HG02763 (cell line): Measurements from ENCODE around the gene DTHD1.
A peak's percentile ranks its signal among the peaks of the same experiment; 100 is the strongest.

Source experiments
- ATAC-seq: cut with Tn5 transposase; IDR thresholded peaks from one replicate; pipeline ENCODE4 v1.9.1; 2021; ENCODE audit warnings: mild to moderate bottlenecking, moderate library complexity; ENCODE audit not compliant: unreplicated experiment

The DTHD1 gene

GRCh38 chr4:36312511-36312910 is 31.1 kb downstream of the DTHD1 start:
- no peak for ATAC-seq

- ATAC-seq: no peak
Measured at GRCh38 chr4:36313301-36313700, 31.9 kb downstream of the DTHD1 start.

- no peak for ATAC-seq
Measured at GRCh38 chr4:36313703-36314102, 32.3 kb downstream of the DTHD1 start.

- ATAC-seq: no peak
Measured at GRCh38 chr4:36316607-36317006, 35.2 kb downstream of the DTHD1 start.

- ATAC-seq: no peak
Measured at GRCh38 chr4:36317721-36318120, 36.3 kb downstream of the DTHD1 start.

- no peak for ATAC-seq
Measured at GRCh38 chr4:36320117-36320896, 38.9 kb downstream of the DTHD1 start.

GRCh38 chr4:36321176-36321575 is 39.8 kb downstream of the DTHD1 start:
- no peak for ATAC-seq

GRCh38 chr4:36322921-36323354 is 41.5 kb downstream of the DTHD1 start:
- peak; percentile 23 for ATAC-seq

GRCh38 chr4:36323816-36324419 is 42.5 kb downstream of the DTHD1 start:
- ATAC-seq: no peak

GRCh38 chr4:36324808-36325207 is 43.4 kb downstream of the DTHD1 start:
- no peak for ATAC-seq

GRCh38 chr4:36325499-36325898 is 44.1 kb downstream of the DTHD1 start:
- ATAC-seq: peak; percentile 76

GRCh38 chr4:36325926-36326325 is 44.5 kb downstream of the DTHD1 start:
- ATAC-seq: no peak

- no peak for ATAC-seq
Measured at GRCh38 chr4:36326476-36327029, 45.1 kb downstream of the DTHD1 start.

- no peak for ATAC-seq
Measured at GRCh38 chr4:36327400-36327799, 46.0 kb downstream of the DTHD1 start.

- ATAC-seq: no peak
Measured at GRCh38 chr4:36328130-36328529, 46.7 kb downstream of the DTHD1 start.

GRCh38 chr4:36329228-36329627 is 47.8 kb downstream of the DTHD1 start:
- ATAC-seq: no peak

- no peak for ATAC-seq
Measured at GRCh38 chr4:36330796-36331195, 49.4 kb downstream of the DTHD1 start.

- peak; percentile 79 for ATAC-seq
Measured at GRCh38 chr4:36332023-36332781, 50.8 kb downstream of the DTHD1 start.

- ATAC-seq: peak; percentile 98
Measured at GRCh38 chr4:36332782-36333131, 51.3 kb downstream of the DTHD1 start.

GRCh38 chr4:36333303-36333877 is 52.0 kb downstream of the DTHD1 start:
- no peak for ATAC-seq

GRCh38 chr4:36337665-36338185 is 56.3 kb downstream of the DTHD1 start:
- ATAC-seq: no peak
